ENCODE measurements around the gene SHMT1.

DNA sequence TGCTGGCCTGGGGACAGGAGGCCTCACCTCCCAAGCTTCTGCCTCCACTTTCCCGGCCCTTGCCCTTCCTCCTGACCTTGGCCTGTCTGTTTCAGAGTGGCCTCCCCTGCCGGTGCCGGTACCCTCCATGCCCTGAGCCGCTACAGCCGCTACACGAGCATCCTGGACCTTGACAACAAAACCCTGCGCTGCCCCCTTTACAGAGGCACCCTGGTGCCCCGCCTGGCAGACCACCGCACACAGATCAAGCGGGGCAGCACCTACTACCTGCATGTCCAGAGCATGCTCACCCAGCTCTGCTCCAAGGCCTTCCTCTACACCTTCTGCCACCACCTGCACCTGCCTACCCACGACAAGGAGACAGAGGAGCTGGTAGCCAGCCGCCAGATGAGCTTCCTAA, 40.8 kb downstream of the SHMT1 start:
- TF ChIP-seq, protein P1, sequence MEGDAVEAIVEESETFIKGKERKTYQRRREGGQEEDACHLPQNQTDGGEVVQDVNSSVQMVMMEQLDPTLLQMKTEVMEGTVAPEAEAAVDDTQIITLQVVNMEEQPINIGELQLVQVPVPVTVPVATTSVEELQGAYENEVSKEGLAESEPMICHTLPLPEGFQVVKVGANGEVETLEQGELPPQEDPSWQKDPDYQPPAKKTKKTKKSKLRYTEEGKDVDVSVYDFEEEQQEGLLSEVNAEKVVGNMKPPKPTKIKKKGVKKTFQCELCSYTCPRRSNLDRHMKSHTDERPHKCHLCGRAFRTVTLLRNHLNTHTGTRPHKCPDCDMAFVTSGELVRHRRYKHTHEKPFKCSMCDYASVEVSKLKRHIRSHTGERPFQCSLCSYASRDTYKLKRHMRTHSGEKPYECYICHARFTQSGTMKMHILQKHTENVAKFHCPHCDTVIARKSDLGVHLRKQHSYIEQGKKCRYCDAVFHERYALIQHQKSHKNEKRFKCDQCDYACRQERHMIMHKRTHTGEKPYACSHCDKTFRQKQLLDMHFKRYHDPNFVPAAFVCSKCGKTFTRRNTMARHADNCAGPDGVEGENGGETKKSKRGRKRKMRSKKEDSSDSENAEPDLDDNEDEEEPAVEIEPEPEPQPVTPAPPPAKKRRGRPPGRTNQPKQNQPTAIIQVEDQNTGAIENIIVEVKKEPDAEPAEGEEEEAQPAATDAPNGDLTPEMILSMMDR (optimal IDR thresholded peaks at IDR 0.05 in 1 of 3, IDR thresholded peaks at IDR 0.05 in 1 of 3, conservative IDR thresholded peaks at IDR 0.05 in 1 of 3; ENCODE audit: extremely low read depth in 1 of 3, insufficient read depth in 2 of 3, low read length in 3 of 3) = no peak
- no peak for TF ChIP-seq EZH2 (IDR thresholded peaks at IDR 0.05; ENCODE audit: low read length)
